Hypothalamus (tissue), 51 donors: ENCODE measurements around the gene EME1.

Source experiments
- DNase-seq, 51 donors: peaks; one replicate each; lab custom pipeline; 2025; lab: John Stamatoyannopoulos, UW

Gene EME1

DNA sequence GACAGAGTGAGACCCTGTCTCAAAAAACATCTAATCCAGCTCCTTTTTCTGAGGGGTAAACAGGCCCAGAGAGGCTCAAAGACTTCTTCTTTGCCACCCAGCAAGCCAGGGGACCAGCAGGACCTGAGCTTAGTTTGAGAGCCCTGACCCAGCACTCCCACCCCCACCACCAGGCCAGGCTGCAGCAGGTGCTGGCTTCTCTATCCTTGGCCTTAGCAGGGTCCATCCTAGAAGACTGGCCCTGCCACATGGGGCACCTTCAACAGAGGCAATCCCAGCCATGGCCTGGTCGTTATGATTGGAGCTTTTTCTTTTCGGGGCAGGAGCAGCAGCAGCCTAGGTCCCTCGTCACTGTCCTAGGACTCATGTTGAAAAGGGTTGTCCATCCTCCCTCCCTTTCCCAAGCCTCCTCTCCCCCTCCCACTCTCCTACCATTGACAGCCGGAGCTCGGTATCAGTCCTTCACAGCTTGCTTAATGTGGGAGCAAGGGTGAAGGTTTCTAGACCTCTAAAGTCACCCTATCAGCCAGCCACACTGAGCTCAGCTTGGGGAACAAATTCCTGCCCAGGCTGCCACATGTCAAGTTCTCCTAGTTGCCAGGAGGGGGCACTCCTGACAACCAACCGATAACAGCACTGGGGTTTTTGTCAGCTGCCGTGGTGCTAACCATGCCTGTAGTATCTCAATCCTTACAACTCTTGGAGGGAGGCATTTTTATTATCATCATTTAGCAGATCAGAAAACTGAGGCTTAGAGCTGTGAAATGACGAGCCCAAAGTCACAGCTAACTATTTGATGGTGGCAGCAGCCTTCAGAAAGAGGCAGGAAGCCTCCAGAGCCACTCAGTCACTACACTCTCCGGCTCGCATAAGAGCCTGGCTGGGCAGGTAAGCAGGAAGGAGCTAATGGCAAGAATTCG, 11.2 kb upstream of the EME1 start:
- peak in 28 of 51 donors; percentile 5 to 70 (median 29) for DNase-seq

DNA sequence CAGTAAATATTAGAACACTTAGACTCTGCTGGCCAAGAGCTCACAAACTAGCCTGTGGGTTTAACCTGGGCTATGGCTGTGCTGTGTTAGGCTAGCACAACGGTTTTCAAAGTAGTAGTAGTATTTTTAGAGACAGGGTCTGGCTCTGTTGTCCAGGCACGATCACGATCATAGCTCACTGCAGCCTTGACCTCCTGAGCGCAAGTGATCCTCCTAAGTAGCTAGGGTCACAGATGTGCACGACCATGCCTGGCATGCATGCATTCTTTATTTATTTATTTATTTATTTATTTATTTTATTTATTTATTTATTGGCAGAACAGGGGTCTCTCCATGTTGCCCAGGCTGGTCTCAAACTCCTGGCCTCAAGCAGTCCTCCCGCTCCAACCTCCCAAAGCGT, 10.4 kb upstream of the EME1 start:
- DNase-seq = no peak

DNA sequence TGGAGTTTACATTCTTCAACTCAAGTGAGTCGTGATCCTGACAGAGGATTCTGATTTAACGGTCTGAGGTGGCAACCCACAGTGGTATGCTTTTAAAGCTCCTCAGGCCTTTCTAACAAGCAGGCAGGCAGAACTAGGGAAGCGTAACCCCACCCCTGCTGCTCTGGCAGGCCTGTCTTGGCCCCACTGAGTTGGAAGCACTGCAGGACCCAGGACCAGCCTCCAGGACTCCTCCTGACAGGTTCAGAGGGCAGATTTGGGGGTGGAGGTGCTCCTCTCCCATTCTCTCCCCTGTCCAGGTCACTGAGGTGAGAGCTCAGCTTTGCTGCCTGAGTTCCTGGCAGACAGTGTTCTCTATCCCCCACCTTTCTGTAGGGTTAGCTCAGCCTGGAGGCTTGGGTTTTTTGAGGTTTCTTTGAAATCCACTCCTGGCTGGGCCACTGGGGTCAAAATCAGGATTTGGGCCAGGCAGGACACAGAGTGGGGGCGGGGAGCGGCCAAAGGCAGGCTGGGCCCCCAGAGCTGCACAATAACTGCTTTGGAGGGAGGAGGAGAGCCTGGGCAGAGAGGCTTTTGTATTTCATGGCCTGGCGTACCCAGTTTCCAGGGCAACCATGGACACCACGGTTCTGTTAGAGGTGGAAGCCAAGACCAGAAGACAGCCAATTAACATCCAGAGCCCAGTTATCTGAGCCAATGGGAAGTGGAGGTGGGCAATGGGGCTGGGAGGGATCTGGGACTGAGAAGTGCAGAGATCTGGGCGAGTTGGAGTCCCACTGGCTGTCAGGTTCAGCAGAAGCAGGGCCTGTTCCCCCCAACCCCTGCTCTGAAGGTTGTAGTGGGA, 9.6 kb upstream of the EME1 start:
- DNase-seq = peak in 45 of 51 donors; percentile 15 to 92 (median 68)

DNA sequence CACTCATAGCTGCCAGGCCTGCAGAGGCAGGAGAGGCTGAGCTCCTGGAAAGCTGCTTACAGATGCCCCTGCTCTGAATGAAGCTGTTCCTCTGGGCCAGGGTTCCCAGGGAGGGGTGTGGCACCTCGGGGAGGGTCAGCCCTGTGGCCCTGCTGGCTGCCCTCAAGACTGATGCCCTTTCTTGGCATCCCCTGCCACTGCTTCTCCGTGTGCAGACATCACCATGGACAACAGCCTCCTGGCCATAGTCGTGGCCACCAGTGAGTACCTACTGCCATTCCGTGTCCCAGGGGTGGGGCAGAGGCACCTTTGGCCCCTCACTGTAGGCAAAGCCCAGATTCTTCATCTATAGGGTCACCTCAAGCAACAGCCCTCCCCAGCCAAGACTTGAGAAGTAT, 9.0 kb upstream of the EME1 start:
- no peak for DNase-seq

DNA sequence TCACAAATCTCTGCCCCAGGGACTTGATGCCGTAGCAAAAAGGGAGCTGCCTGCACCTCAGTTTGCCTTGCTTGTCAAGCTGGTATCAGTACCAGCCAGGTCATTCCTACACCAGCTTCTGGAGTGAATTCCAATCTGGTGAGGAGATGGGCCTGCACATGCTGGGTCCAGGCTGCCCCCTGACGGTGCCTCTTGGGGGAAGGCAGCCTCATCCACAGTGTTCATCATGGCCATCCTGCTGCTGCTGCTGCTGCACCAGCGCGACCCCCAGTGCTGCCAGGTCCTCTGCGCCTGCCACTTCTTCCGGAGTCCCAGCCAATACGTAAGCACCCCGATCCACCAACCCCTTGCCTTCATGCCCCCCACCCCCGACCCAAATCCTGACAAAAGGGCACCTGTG, 8.3 kb upstream of the EME1 start:
- DNase-seq = no peak

DNA sequence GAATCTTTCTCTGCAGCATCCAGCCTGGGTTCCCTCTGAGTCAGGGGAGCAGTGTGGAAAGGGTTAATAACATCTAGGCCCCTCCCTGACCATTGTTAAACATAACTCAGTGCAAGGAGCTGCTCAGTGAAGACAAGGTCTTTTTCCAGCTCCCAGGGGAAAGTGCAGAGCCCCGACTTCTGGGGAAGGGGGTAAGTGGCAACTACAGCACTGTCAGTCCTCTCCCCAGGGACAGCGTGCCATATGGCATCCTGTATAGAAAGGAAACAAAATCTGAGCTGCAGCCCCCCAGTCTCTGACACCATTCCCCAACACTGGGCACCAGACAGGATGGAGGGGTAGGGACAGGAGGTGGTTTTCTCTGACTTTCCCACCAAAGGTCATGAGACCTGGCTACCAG, 7.9 kb upstream of the EME1 start:
- no peak for DNase-seq

DNA sequence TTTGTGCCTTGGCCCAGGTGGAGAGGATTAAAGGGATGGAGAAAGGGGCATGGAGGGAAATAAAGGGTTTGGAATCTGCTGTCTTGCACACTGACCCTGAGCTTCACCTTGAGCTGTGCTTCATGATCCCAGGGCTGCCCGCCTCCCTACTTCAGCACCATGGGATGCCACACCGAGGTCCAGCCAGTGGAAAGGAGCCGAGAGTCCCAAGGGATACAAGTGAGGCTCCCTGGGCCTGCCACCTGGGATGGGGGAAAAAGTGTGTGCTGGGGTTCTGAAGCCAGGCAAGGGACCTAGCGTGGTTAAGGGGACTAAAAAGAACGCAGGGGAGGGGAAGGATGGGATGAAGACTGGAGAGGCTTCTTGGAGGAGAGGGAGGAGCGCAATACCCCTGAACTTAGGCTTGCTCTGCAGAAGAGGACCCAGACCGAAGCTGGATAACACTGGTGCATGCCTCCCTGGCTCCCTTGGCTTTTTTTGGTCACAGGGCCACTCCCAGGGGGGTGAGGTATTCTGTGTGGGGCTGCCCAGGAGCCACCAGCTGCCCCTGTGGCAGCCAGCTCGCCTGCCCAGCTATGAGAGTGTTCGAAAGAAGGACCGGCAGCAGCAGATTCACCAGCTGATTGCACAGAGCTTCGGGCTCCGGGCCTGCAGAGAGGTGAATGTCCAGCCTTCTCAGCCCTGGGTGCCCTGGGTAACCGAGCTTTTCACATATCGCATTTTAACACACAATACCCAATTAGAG, 7.2 kb upstream of the EME1 start:
- DNase-seq = no peak

DNA sequence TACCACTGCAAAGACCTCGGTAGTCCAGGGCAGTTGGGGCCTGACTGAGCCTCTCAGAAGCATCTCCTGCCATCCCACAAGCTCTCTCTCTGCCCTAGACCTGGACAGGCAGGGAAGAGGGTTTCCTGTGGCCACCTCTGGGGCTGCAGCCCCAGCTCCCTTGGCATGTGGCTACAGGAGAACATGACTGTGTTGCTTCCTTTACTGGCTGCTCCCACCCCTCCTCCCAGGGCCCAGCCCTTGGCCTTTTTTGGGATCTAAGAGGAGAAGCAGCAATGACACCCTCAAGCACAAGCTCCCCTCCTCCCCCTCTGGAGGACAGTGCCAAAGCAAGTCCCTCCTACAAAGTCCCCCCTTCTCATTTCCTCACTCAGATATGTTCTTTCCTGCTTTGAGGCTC, 5.6 kb upstream of the EME1 start:
- no peak for DNase-seq

DNA sequence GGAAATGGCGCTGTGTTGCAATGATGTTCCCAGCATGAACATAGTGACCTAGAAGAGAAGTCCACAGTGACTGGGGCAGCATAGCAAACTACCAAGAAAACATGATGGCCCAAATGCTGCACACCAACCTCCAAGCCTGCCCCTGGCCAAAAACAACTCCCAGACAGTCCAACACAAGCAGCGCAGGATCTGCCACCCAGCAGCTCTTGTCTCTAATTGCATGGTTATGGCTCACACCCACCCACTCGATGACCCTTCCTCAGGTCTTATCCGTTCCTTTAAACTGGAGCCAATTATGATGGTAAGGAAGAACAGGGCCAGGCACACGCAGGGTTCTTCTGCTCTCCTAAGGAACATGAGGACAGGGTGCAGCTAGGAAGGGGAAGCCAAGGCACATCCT, 3.0 kb upstream of the EME1 start:
- DNase-seq = no peak

DNA sequence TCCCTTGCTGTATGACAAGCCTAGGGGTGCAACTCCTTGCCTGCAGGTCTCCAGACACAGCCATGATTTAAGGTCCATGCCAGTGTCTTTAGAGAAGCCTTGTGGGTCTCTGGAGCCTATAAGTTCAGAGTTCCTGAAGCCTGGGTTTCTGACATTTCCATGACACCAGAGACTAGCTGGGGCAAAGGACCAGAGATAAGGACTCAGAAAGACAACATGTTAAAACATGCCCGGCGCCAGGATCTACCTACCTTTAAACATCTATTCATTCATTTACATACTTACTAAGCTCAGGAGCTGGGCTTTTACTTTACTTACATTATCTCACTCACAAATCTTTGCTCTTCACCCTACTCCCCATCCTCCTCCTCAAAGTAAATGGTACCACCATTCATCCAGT, 1.5 kb upstream of the EME1 start:
- DNase-seq = no peak

DNA sequence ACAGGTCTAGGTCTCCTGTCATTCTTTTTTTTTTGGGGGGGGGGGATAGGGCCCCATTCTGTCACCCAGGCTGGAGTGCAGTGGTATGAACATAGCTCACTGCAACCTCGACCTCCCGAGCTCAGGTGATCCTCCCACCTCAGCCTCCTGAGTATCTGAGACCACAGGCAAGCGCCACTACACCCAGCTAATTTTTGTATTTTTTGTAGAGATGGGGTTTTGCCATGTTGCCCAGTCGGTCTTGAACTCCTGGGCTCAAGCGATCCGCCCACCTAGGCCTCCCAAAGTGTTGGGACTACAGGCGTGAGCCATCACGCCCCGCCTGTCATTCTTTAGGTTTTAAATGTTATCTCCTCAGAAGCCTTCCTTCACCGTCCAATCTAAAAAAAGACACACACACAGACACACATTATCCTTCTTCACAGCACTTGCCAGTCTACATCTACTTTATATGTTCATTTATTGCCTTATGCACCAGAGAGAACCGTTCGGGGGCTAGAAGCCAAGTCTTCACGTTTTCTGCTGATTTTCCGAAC, 739 bp upstream of the EME1 start:
- no peak for DNase-seq

DNA sequence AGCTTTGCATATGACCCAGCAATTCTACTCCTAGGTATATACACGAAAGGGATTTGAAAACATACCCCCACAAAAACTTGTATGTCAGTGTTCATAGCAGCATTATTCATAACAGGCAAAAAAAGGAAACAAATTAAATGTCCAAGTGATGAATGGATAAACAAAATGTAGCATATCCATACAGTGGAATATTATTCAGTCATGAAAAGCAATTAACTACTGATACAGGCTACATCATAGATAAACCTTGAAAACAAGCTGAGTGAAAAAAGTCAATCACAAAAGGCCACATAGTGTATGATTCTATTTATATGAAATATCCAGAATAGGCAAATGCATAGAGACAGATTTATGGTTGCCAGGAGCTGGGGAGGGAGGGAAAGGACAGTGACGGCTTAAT, 676 bp downstream of the EME1 start:
- DNase-seq = no peak

DNA sequence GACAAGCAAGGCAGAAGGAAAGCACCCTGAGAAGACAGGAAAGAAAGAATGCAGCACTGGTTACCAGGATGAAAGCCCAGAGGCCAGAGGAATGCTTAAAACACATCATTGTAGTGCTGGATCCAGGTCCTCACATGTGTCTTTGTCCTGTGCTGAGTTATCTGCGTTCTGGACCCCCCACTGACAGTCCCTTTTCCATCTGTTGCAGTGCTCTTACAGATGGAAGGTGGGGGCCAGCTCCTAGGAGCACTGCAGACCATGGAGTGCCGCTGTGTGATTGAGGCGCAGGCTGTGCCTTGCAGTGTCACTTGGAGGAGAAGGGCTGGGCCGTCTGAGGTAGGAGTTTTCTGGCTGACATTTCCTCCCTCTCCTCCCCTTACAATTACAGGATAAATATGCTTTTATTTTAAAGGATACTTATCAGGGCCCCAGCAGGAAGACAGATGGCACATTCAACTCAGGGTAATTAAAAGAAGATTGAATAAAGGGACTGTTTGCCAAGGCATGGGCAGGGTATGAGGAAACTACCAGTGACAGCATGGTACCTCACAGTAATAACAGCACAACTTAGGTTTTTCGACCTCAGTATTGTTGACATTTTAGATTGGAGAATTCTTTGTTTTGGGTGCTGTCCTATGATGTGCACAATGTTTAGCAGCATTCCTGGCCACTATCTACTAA, 3.0 kb downstream of the EME1 start:
- no peak for DNase-seq

DNA sequence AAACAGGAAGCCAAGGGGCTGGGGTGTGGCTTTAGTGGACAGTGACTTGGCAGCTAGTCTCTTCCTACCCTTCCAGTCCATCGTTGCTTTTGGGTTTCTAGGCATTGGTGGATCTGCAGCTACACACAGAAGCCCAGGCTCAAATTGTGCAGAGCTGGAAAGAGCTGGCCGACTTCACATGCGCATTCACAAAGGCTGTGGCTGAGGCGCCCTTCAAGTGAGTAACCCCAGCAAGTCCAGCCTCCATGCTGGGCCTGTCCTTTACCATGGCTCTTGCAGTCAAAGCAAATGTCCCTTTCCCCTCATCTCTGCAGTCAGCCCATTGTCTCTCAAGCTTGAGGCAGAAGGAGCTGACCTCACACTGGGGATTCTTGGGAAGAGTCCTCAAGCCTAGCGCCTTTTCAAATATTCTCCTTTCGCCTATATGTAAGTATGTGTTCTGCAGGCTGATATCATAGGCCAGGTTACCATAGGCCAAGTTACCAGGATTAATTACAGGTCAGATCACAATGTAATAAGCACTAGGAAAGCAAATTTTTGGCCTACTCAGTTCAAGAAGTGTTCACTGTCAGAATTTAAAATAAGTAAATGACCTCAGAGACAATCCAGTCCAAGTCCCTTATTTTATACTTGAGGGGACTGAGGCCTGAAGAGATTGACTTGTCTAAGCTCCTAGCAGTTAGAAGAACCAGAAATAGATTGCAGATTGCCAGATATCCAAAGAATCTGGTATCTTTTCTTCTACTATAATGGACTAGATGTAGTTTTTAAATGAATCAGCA, 6.5 kb downstream of the EME1 start:
- DNase-seq = no peak

DNA sequence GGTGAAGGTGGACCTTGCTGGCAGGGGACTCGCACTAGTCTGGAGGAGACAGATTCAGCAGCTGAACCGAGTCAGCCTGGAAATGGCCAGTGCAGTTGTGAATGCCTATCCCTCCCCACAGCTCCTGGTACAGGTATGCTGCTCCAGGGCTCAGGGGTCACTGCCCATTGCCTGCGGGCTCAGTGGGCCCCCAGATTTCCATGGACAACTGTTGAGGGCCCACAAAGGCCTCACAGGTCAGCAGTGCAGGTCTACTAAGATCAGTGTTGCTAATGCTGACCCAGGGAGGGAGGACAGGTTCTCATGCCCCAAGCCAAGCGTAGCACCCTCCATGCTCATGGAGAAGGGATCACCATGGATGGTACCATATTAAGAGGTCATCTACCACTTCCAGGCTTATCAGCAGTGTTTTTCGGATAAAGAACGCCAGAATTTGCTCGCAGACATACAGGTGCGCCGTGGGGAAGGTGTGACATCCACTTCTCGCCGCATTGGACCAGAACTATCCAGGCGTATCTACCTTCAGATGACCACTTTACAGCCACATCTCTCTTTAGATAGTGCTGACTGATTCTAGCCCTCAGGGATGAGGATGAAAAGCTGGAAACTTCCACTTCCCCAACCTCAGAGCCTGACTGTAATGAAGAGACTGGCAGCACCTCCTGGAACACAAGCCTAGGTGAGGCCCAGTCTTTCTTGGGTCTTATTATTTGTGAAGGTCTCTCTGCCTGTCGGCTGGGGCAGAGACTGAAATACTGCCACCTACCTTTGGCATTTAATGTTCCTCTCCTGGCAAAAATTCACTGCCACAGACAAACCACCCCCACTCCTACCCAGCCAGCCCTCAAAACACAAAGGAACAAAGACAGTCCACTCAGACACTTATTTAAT, 7.6 kb downstream of the EME1 start:
- DNase-seq = no peak

DNA sequence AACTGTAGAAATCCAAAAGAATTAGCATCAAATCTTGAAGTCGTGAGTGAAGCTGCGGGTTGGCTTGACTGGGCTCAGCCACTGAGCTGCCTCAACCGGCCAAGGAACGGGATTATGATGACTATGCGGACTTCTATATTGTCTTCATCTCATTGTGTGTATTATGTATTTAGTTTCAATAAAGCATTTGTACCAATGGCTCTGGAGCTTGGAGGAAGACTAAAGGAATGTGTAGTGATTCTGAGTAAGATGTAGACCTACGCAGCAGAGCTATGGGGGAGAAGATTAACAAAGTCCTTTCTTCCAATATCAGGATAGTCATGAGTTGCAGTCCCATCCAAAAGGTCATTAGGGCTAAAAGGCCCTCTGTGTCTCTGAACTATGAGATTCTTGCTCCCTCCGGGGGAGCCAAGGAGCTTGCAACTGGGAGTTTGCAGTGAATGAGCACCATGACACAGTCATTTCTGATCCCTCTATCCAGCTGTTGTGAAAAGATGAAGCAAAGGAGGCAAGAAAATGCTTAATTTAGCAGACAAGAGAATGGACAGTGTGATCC, 8.3 kb downstream of the EME1 start:
- no peak for DNase-seq

DNA sequence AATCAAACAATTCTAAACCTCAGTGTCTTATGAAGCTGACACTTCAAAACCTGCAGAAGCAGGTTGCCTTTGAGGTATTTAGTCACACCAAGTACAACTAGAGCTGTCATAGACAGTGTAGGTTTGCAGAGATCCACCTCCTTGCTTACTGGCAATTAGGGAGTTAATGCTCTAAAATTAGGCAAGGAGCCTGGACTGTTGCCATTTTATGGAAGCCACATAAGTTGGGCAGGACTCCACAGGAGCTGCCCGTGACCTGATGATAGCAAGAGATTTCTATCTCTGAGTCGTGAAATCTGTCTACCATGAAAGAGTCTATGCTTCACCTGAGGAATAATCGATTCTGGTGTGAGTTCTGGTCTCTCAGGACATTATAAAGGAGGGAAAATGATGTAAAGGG, 8.9 kb downstream of the EME1 start:
- no peak for DNase-seq

DNA sequence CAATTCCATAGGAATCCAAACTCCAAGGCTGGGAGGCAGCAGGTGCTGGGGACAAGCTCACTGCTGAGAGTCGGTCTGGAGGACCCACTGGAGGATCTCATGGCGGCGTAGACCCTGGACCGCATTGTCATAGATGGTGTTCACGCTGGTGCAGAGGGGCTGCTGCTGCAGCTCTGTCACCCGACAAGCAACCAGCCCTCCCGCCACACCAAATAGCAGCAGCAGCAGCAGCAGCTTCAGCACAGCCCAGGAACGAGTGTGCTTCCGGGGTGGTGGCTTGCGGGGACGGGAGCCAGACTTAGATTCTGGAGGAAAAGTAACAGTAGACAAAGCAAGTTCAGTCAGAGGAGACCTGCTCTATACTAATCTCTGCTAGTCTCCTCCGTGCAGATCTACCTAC, 9.9 kb downstream of the EME1 start:
- DNase-seq = no peak
